Endothelial cell of umbilical vein (primary cell): ENCODE measurements around the gene PCDHGB7.

Experiments
- CTCF ChIP-seq, 2 donors: IDR thresholded peaks; 1 replicate in 1 of 2; 2 replicates in 1 of 2; pipeline ENCODE4 v1.5.1; 2011; ENCODE audit warnings: low read length in 2 of 2, mild to moderate bottlenecking in 2 of 2, moderate library complexity in 2 of 2, control low read depth in 1 of 2, inconsistent platforms in 1 of 2, low read depth in 1 of 2; ENCODE audit not compliant: insufficient read depth in 1 of 2; ENCODE audit errors: extremely low read depth in 1 of 2
- EZH2 ChIP-seq: IDR thresholded peaks from 2 replicates; pipeline ENCODE4 v1.6.1; 2012; ENCODE audit warnings: borderline replicate concordance, low read depth, mild to moderate bottlenecking, moderate library complexity, low read length, inconsistent platforms; ENCODE audit not compliant: severe bottlenecking
- POLR2AphosphoS5 ChIP-seq: IDR thresholded peaks from 2 replicates; pipeline ENCODE4 v1.6.1; 2012; ENCODE audit warnings: low read depth, mild to moderate bottlenecking, control low read depth, low read length, moderate library complexity; ENCODE audit not compliant: insufficient read depth

DNA sequence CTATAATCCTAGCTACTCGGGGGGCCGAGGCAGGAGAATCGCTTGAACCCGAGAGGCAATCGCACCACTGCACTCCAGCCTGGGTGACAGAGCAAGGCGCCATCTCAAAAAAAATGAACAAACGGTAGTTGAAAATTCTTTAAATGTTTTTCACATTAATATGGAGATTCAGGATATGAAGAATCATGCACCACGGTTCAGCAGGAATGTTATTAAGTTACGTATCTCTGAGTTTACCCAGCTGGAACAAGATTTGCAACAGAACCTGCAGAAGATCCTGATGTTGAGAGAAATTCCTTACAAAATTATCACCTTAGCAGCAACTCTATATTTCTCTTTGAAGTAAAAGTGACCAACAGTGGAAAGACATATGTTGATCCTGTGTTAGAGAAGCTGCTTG is 22.9 kb downstream of the PCDHGB7 start:
- TF ChIP-seq CTCF (IDR thresholded peaks at IDR 0.05; ENCODE audit: extremely low read depth in 1 of 2, insufficient read depth in 1 of 2, low read depth in 1 of 2, low read length in 2 of 2) (no peak), POLR2AphosphoS5 (no peak), EZH2 (no peak)
